H1 (cell line): ENCODE data around the gene IL37. TPM values are rescaled to one million over a fixed set of nuclear protein-coding genes. Genes with fewer than 3 reads are reported as not detected.

Experiments
- CTCF ChIA-PET: fragments of 300-600 bp; sonication (Branson Sonifier 250); formaldehyde crosslinking; loops from one replicate; lab custom pipeline; 2021; ENCODE audit not compliant: partially characterized antibody; lab: Charles Lee
- POLR2A ChIA-PET: fragments of 300-600 bp; sonication (Branson Sonifier 250); formaldehyde crosslinking; loops from one replicate; lab custom pipeline; 2021; ENCODE audit warnings: inconsistent platforms; ENCODE audit not compliant: partially characterized antibody; lab: Charles Lee
- DNase-seq, 2 experiments: peaks; one replicate each; pipeline versions ENCODE4 v3.0.0 to v3.0.0-alpha.2; 2010 to 2022; ENCODE audit warnings: low spot score in 2 of 2, low read depth in 1 of 2, mixed read lengths in 1 of 2
- FAIRE-seq: peaks from 2 replicates; lab custom pipeline; 2011; peaks lifted over from hg19 to GRCh38; lab: Jason Lieb, UNC
- H2AFZ ChIP-seq: 2 replicates; pipeline ENCODE4 v1.8.1; 2012; ENCODE audit warnings: low read length, inconsistent platforms
- H2AK5ac ChIP-seq: 2 replicates; pipeline ENCODE4 v1.6.1; 2013; ENCODE audit warnings: low read depth, low read length
- H2BK120ac ChIP-seq: replicated peaks from 2 replicates; pipeline ENCODE3; 2013; ENCODE audit warnings: low read depth, low read length, inconsistent platforms
- H2BK12ac ChIP-seq: 2 replicates; pipeline ENCODE4 v1.6.1; 2013; ENCODE audit warnings: low read depth, low read length
- H2BK15ac ChIP-seq: 2 replicates; pipeline ENCODE4 v1.6.1; 2013; ENCODE audit warnings: low read length
- H2BK20ac ChIP-seq: 2 replicates; pipeline ENCODE4 v1.6.1; 2013; ENCODE audit warnings: low read length
- H2BK5ac ChIP-seq: 2 replicates; pipeline ENCODE4 v1.6.1; 2013; ENCODE audit warnings: low read depth, low read length
- H3K14ac ChIP-seq: 2 replicates; pipeline ENCODE4 v1.6.1; 2013; ENCODE audit warnings: inconsistent platforms; ENCODE audit not compliant: insufficient read length
- H3K18ac ChIP-seq: 2 replicates; pipeline ENCODE4 v1.6.1; 2013; ENCODE audit warnings: low read length; ENCODE audit errors: extremely low read depth
- H3K23ac ChIP-seq: 2 replicates; pipeline ENCODE4 v1.6.1; 2013; ENCODE audit warnings: inconsistent platforms; ENCODE audit not compliant: insufficient read length
- H3K23me2 ChIP-seq: 2 replicates; pipeline ENCODE4 v1.6.1; 2013; ENCODE audit warnings: low read depth, low read length
- H3K27ac ChIP-seq: 2 replicates; pipeline ENCODE4 v1.6.1; 2011; ENCODE audit warnings: low read depth, low read length, inconsistent platforms
- H3K27me3 ChIP-seq, 4 experiments: replicated peaks in 1 of 4; 1 replicate in 1 of 4; 2 replicates in 3 of 4; pipeline versions ENCODE4 v1.6.1 to v1.8.1; 2011 to 2013; ENCODE audit warnings: low read length in 3 of 4, mild to moderate bottlenecking in 3 of 4, inconsistent platforms in 2 of 4, mixed read lengths in 2 of 4, moderate library complexity in 1 of 4; ENCODE audit not compliant: control insufficient read depth in 3 of 4, insufficient read depth in 3 of 4; ENCODE audit errors: extremely low read depth in 1 of 4
- H3K36me3 ChIP-seq, 4 experiments: 2 replicates each; pipeline versions ENCODE4 v1.6.1 to v1.8.1; 2011 to 2013; ENCODE audit warnings: mild to moderate bottlenecking in 4 of 4, low read length in 3 of 4, moderate library complexity in 2 of 4, control low read depth in 1 of 4, inconsistent platforms in 1 of 4; ENCODE audit not compliant: insufficient read depth in 4 of 4, control insufficient read depth in 2 of 4
- H3K4ac ChIP-seq: replicated peaks from 2 replicates; pipeline ENCODE3; 2013; ENCODE audit warnings: low read length, low read depth, mixed read lengths, inconsistent platforms; ENCODE audit not compliant: insufficient read length
- H3K4me1 ChIP-seq, 4 experiments: replicated peaks in 1 of 4; 1 replicate in 1 of 4; 2 replicates in 3 of 4; pipeline versions ENCODE4 v1.6.1 to v1.8.1; 2011 to 2013; ENCODE audit warnings: low read length in 3 of 4, inconsistent platforms in 2 of 4, mixed read lengths in 1 of 4; ENCODE audit not compliant: insufficient read depth in 4 of 4, control insufficient read depth in 3 of 4
- H3K4me2 ChIP-seq, 2 experiments: 2 replicates each; pipeline versions ENCODE4 v1.6.1 to v1.8.1; 2011 to 2013; ENCODE audit warnings: low read depth in 2 of 2, low read length in 2 of 2, control low read depth in 1 of 2, inconsistent platforms in 1 of 2, mild to moderate bottlenecking in 1 of 2; ENCODE audit not compliant: insufficient read depth in 1 of 2
- H3K4me3 ChIP-seq, 4 experiments: fragments of 200-600, 300-600 bp in 1 of 4; sonication (generic), shearing (Covaris generic), sonication (Bioruptor Twin) in 1 of 4; 2 replicates each; pipeline versions ENCODE4 v1.5.1 to v1.8.1; 2011 to 2016; ENCODE audit warnings: low read length in 4 of 4, low read depth in 3 of 4, control low read depth in 2 of 4, inconsistent platforms in 2 of 4, mild to moderate bottlenecking in 2 of 4, mixed read lengths in 1 of 4, moderate library complexity in 1 of 4; ENCODE audit not compliant: insufficient read depth in 2 of 4; ENCODE audit errors: extremely low read depth in 1 of 4
- H3K56ac ChIP-seq: replicated peaks from 2 replicates; pipeline ENCODE3; 2013; ENCODE audit warnings: low read depth, mild to moderate bottlenecking, mixed read lengths, low read length, inconsistent platforms; ENCODE audit not compliant: insufficient read length
- H3K79me1 ChIP-seq: 2 replicates; pipeline ENCODE4 v1.6.1; 2013; ENCODE audit warnings: low read depth, low read length, control low read depth
- H3K79me2 ChIP-seq, 2 experiments: 2 replicates each; pipeline versions ENCODE4 v1.6.1 to v1.8.1; 2012 to 2013; ENCODE audit warnings: low read length in 2 of 2, mild to moderate bottlenecking in 2 of 2, inconsistent platforms in 1 of 2; ENCODE audit not compliant: insufficient read depth in 2 of 2, control insufficient read depth in 1 of 2
- H3K9ac ChIP-seq, 4 experiments: replicated peaks in 1 of 4; 1 replicate in 1 of 4; 2 replicates in 3 of 4; pipeline versions ENCODE4 v1.6.1 to v1.8.1; 2011 to 2013; ENCODE audit warnings: low read depth in 3 of 4, low read length in 3 of 4, control low read depth in 2 of 4, mild to moderate bottlenecking in 2 of 4, moderate library complexity in 2 of 4, inconsistent platforms in 1 of 4; ENCODE audit errors: extremely low read depth in 1 of 4
- H3K9me3 ChIP-seq, 2 experiments: 2 replicates each; pipeline versions ENCODE4 v1.6.1 to v1.8.1; 2012 to 2013; ENCODE audit warnings: mild to moderate bottlenecking in 2 of 2, moderate library complexity in 2 of 2, control low read depth in 1 of 2, inconsistent platforms in 1 of 2, low read depth in 1 of 2, low read length in 1 of 2, mixed read lengths in 1 of 2; ENCODE audit not compliant: insufficient read depth in 2 of 2
- H4K20me1 ChIP-seq, 2 experiments: replicated peaks in 1 of 2; 2 replicates each; pipeline versions ENCODE3 to v1.8.1; 2011 to 2013; ENCODE audit warnings: inconsistent platforms in 2 of 2, low read length in 2 of 2, mild to moderate bottlenecking in 1 of 2; ENCODE audit not compliant: insufficient read depth in 2 of 2, control insufficient read depth in 1 of 2
- H4K5ac ChIP-seq: 2 replicates; pipeline ENCODE4 v1.6.1; 2013; ENCODE audit warnings: low read length, low read depth, mixed read lengths, inconsistent platforms; ENCODE audit not compliant: insufficient read length
- H4K8ac ChIP-seq: 2 replicates; pipeline ENCODE4 v1.8.0; 2013; ENCODE audit warnings: mild to moderate bottlenecking, moderate library complexity, low read length, inconsistent platforms; ENCODE audit not compliant: insufficient read depth; ENCODE audit errors: extremely low read depth
- H4K91ac ChIP-seq: replicated peaks from 2 replicates; pipeline ENCODE3; 2013; ENCODE audit warnings: low read length, mixed read lengths, inconsistent platforms; ENCODE audit not compliant: insufficient read length
- BCL11A ChIP-seq, 2 experiments: IDR thresholded peaks; one replicate each; pipeline ENCODE4 v1.6.1; 2011; ENCODE audit warnings: low read depth in 2 of 2, low read length in 2 of 2, mild to moderate bottlenecking in 2 of 2
- CBX5 ChIP-seq: fragments of 300-800, 300-1000 bp; sonication (generic); IDR thresholded peaks from 2 replicates; pipeline ENCODE4 v1.7.1; 2016; ENCODE audit warnings: antibody characterized with exemption, low read length, low read depth
- CBX8 ChIP-seq: fragments of 300-800, 300-1000 bp; sonication (generic); IDR thresholded peaks from 2 replicates; pipeline ENCODE4 v1.7.1; 2016; ENCODE audit warnings: low read depth, low read length, borderline replicate concordance
- CTBP2 ChIP-seq: IDR thresholded peaks from 2 replicates; pipeline ENCODE4 v1.7.0; 2011; ENCODE audit warnings: borderline replicate concordance, mild to moderate bottlenecking, moderate library complexity, mixed read lengths, low read length; ENCODE audit not compliant: insufficient read depth, insufficient read length
- KDM1A ChIP-seq: fragments of 200-600, 300-600 bp; sonication (generic); IDR thresholded peaks from 2 replicates; pipeline ENCODE4 v1.7.1; 2016; ENCODE audit warnings: mild to moderate bottlenecking, low read length, borderline replicate concordance
- NRF1 ChIP-seq: IDR thresholded peaks from 2 replicates; pipeline ENCODE4 v1.6.1; 2011; ENCODE audit warnings: mild to moderate bottlenecking, low read depth, low read length, improper control_type of control experiment
- RXRA ChIP-seq: IDR thresholded peaks from 2 replicates; pipeline ENCODE4 v1.6.1; 2011; ENCODE audit warnings: low read depth, mild to moderate bottlenecking, low read length, moderate library complexity; ENCODE audit not compliant: insufficient read depth
- SP1 ChIP-seq: IDR thresholded peaks from 2 replicates; pipeline ENCODE4 v1.6.1; 2011; ENCODE audit warnings: low read depth, low read length
- TAF7 ChIP-seq: optimal IDR thresholded peaks from 2 replicates; pipeline ENCODE3; 2011; ENCODE audit warnings: low read depth, mild to moderate bottlenecking, inconsistent platforms, low read length, moderate library complexity, borderline replicate concordance
- TCF12 ChIP-seq: IDR thresholded peaks from 2 replicates; pipeline ENCODE4 v1.6.1; 2011; ENCODE audit warnings: low read depth, mild to moderate bottlenecking, low read length
- ZNF274 ChIP-seq: IDR thresholded peaks from 2 replicates; pipeline ENCODE4 v1.7.0; 2012; ENCODE audit warnings: low read length, borderline replicate concordance; ENCODE audit errors: extremely low read depth
- WGBS, 2 experiments: shearing (Covaris generic) in 1 of 2; methylation state at CpG; one replicate each; pipeline versions ENCODE4 v1.1.6 to v1.1.7; 2013 to 2015; ENCODE audit warnings: low lambda C conversion rate in 2 of 2, mixed read lengths in 2 of 2, inconsistent platforms in 1 of 2, low coverage in 1 of 2, missing lambda C conversion rate in 1 of 2; ENCODE audit not compliant: insufficient replicate concordance in 2 of 2, insufficient coverage in 1 of 2, insufficient read length in 1 of 2; ENCODE audit errors: extremely low coverage in 1 of 2, missing lambda C conversion rate in 1 of 2; 5-methylcytosine and 5-hydroxymethylcytosine counted together
- polyA plus RNA-seq, 7 experiments: library from polyadenylated mRNA; depleted of rRNA in 3 of 7; stranded (reverse) in 5 of 7; unstranded in 2 of 7; fragments of >200 nt in 5 of 7; fragments of 200-250 nt in 2 of 7; gene quantifications; 1 replicate in 5 of 7; 2 replicates in 1 of 7; 4 replicates in 1 of 7; pipeline versions ENCODE4 v1.2.1 to v1.2.3, GENCODE V29; 2011 to 2013; ENCODE audit warnings: missing spikeins in 2 of 7, mixed read lengths in 2 of 7
- total RNA-seq: library from RNA; stranded (reverse); fragmentation: NEBNext Ultra II Directional; extraction: Animal tissue kit (Norgen Biotek cat#: 25700); gene quantifications from 2 replicates; pipeline ENCODE4 v1.2.1, GENCODE V29; 2021

The IL37 gene
- total and polyA plus RNA-seq, 2 of the 8 experiments (the other 6 are each of a cell fraction or from before 2014, with no cell fraction given) = 0.18 TPM; not detected in 1

- Histone ChIP-seq H4K5ac (no peak overlapping the region), H3K18ac (no peak overlapping the region), H3K23me2 (no peaks in the 10 kb centered on the region), H2BK120ac (no peak overlapping the region), H3K4me2 (no peak overlapping the region), H4K20me1 (no peaks in the 10 kb centered on the region), H2AFZ (no peak overlapping the region), H3K27me3 (no peaks in the 10 kb centered on the region), H3K14ac (no peak overlapping the region), H4K91ac (no peak overlapping the region), H3K27ac (no peak overlapping the region), H2BK12ac (no peak overlapping the region), H3K4ac (no peak overlapping the region), H3K9ac (no peak overlapping the region), H2BK20ac (no peak overlapping the region), H3K79me1 (no peaks in the 10 kb centered on the region), H2BK5ac (no peak overlapping the region), H4K8ac (no peak overlapping the region), H3K56ac (no peak overlapping the region), H3K9me3 (no peaks in the 10 kb centered on the region), H3K79me2 (no peaks in the 10 kb centered on the region), H2AK5ac (no peak overlapping the region), H3K4me1 (no peaks in the 10 kb centered on the region), H3K4me3 (no peak overlapping the region), H2BK15ac (no peak overlapping the region), H3K23ac (no peak overlapping the region), H3K36me3 (no peaks in the 10 kb centered on the region)
- ChIA-PET POLR2A (no interaction called here), CTCF (interaction anchor here (2.0 to 2.3 kb wide), 2 partner anchors 178 to 201 kb away, joined by 5 to 10 read pairs; no protein-coding TSS in a partner anchor)
- DNase-seq (no peak), FAIRE-seq (no peak)
- 85% methylated on average over 3 of the region's 3 CpGs; no CpG with 5 or more reads in 1 of the 2 experiments for WGBS, 2 experiments
- TF ChIP-seq NRF1 (no peak), RXRA (no peak), CBX5 (no peak), SP1 (no peak), CTBP2 (no peak), TAF7 (no peak), BCL11A (IDR thresholded peaks at IDR 0.05; ENCODE audit: low read depth in 2 of 2, low read length in 2 of 2) (no peak), ZNF274 (no peak), KDM1A (no peak), CBX8 (no peak), TCF12 (no peak)
Measured at GRCh38 chr2:112927745-112928144, 16.8 kb downstream of the IL37 start.
